GM15510 (cell line): Measurements from ENCODE around the gene CTNNA2.

Experiments
- POLR2A ChIP-seq: IDR thresholded peaks from 3 replicates; pipeline ENCODE4 v1.6.1; 2011; ENCODE audit warnings: borderline replicate concordance; ENCODE audit not compliant: insufficient read length; ENCODE audit errors: extremely low read depth

Gene CTNNA2

DNA sequence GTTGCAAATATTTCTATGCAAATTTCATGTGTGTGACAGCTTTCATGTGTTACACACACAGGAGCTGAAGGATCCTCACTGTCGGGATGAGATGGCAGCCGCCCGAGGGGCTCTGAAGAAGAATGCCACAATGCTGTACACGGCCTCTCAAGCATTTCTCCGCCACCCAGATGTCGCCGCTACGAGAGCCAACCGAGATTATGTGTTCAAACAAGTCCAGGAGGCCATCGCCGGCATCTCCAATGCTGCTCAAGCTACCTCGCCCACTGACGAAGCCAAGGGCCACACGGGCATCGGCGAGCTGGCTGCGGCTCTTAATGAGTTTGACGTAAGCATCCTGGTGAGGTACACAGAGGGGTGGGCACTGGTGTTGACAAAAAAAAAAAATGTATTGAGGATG is 361.2 kb downstream of the CTNNA2 start:
- no peak for TF ChIP-seq POLR2A

DNA sequence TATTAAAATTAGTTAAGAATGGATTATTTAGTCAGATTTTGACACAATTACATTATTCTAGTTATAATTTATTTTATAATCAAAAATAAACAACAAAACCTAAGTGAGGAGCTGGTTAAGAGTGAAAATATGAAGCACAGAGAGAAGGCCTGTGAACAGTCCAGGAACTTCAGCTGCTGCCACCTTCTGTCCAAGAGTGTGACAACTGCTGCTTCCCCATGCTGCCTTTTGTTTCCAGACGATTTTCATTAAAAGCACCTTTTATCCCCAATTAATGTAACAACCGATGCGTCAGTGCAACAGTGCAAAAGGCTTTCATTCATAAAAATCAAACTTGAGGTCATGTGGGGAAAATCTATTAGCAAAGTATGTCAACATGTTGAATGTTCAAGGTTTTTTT is 363.6 kb downstream of the CTNNA2 start:
- no peak for TF ChIP-seq POLR2A

DNA sequence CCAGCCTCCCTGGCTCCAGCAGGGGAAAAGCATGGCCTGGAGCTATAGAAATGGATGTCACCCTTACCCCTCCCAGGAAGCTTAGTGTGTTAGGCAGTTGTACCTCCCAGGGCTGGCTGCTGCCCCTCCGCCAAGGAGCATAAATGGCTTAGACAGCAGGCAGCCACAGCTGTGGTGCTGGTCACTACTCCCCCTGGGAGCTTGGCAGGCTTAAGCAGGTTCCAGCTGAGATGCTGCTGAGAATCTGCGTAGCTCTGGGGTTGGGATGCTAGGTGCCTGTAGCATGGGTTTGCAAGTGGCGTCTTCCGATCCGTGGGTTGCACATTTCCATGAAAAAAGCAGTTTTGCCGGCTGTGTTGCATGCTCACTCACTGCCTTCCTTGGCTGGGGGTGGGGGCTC is 369.7 kb downstream of the CTNNA2 start:
- TF ChIP-seq POLR2A: no peak

DNA sequence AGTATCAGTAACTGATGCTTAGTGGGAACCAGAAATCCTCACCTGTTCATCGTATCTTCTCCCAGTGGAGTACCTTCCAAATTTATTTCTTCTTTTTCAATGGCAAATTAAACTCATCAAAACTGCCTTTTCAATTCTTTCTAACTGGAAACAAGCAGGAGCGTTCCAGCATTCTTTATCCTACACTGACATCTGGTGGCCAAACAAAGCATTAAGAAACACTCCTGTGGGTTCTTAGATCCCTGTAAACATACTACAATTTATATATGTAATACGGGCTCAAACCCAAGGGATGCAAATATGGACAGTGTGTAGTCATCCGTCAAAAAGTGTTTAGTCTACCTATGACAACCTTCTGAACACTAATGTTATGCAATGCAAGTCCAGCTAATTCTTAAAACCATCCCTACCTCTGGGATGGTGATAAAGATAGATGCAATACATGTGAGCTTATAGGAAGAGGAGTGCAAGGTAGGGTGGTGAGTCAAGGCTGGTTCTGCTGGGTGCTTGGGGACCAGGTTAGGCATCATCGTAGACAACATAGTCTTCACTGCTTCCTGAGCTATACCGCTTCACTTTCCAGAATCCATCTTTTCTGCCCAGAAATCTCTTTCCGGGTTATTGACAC is 375.0 kb downstream of the CTNNA2 start:
- no peak for TF ChIP-seq POLR2A

DNA sequence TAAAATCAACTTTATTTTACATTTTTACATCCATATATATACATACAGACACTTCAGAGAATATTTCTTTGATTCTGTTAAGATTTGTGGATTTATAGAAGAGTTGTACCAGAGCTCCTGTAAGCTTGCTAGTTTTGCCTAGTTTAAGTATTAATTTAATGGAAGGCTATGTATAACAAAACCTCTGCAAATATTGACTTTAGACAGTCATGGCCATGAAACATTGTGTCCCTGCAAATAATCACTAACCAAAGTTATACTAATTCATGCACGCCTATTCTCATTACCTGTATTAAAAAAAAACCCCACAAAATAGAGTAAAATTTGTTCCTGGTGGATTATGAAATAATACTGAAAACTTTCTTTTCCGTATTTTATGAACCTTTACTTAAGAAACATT is 379.3 kb downstream of the CTNNA2 start:
- TF ChIP-seq POLR2A: no peak

DNA sequence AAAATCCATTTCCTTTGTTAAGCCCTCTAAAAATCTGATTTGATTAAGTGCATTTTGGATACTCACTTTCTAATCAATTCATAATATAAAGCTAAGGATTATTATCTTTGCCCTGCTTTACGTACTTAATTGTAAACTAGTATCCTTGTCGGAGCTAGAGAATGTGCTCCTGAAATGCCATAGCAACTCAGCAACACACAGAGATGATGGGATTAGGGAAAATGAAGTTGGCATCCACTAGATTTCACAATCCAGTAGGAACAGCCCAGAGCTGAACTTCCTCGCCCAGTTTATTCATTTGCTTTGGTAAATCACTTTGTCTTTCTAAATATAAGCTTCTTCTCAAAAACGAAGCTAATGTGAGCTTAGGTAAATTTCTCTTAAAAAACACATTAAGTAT is 386.3 kb downstream of the CTNNA2 start:
- TF ChIP-seq POLR2A: no peak

DNA sequence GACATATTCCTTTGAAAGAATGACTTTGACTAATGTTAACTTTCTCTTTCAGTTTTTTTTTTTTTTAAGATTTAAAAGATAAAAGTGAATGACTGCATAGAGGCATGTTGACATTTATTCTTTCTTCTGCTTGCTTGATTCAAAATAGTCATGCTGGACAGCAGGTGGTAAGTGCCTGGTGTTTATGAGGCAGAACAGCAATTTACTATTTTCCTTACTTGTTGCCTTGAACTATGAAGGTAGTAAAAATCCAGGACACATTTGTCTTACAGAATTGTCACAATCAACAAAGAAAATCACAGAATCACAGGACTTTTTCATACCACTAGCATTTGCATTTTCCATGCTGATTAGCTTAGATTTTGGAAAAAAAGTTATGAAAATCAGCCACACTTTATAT is 388.3 kb downstream of the CTNNA2 start:
- TF ChIP-seq POLR2A: no peak

DNA sequence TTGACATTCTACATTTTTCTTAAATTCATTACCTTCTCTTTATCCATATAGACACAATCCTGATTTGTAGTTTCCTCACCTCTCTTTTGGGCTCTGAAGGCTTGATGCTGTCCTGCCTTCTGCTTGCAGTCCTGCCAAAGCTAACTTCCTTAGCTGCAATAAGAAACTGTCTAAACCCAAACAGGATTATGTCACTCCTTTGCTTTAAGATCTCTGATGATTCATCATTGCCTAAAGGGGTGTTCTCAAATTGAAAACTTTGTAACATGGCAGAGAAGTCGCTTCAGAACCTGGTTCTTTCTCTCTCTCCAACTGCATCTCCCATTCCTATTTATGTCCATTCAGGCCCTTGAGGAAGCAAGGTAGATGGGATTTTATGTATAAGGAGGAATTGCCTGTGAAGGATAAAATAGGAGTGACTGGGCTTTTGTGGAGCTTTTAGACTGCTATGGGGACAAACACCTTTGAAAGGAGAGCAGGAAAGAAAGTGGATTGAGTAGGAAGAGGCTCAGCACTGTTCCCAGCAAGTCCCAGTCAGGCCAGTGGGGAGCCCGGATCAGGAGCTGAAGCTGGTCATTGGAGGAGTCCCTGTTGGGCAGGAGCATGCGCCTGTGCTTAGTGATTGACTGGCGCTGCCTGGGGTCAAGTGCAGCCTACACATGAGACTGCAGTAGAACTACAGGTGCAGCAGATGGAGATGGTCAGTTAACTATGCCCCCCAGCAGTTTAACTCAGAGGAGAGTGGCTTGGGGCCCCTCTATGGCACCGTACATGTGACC is 390.6 kb downstream of the CTNNA2 start:
- TF ChIP-seq POLR2A: no peak

DNA sequence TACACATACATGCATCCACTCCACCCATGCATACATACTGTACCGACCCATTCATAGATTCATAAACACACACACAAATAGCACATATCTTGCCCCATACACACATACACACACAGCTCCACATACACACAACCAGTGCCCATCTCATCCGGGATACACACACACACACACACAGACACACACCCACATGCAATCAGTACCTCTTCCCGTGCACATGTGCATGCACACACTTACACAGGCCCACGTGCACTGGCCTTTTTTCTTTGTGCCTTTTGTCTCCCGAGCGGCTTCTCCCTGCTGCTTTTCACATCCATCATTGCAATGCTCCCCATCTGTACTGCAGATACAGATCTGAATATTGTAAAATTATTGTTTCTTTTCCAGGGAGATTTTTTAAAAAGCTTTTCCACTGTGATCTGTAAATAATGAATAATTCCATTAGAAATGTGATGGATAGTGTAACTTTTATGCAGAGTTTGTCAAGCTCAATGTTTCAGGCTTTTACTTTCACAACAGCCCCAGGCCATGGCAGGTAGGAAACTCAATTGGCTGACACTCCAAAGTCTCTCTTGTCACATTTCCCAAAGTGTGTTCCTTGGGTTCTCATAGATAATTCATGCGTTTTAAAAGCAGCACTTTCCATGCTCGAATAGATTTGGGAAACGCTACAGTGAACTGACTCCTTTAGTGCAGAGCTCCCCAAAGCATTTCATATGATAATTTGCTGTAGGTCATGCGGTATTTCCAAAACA is 393.5 kb downstream of the CTNNA2 start:
- TF ChIP-seq POLR2A: no peak

DNA sequence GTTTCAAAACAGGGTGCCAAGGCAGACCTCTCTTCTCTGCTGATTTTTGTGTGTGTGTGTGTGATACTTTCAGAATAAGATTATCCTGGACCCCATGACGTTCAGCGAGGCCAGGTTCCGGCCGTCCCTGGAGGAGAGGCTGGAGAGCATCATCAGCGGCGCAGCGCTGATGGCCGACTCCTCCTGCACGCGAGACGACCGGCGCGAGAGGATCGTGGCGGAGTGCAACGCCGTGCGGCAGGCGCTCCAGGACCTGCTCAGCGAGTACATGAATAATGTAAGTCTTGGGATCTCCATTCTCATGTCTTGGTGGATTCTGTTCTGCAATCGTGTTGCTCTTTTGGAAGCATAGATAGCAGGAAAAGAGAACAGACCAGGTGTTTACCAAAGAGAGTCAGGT is 396.7 kb downstream of the CTNNA2 start:
- TF ChIP-seq POLR2A: no peak

DNA sequence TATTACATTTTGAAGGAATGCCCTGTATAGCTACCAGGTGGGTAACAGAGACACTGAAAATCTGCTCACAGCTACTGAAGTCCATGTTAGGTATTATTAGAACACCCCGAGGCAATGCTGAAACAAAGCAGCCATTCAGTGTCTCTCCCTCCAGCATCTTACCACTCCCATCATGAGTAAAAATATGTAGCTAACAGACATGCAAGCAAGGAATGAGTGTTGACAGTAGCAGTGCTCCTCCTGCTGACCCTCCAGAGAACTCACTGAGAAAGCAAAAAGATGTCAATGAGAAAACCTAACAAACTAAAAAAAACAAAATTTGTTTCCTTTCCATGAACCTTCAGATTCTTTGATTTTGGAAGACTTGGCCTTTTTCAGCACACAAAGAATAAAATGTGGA is 397.8 kb downstream of the CTNNA2 start:
- no peak for TF ChIP-seq POLR2A

DNA sequence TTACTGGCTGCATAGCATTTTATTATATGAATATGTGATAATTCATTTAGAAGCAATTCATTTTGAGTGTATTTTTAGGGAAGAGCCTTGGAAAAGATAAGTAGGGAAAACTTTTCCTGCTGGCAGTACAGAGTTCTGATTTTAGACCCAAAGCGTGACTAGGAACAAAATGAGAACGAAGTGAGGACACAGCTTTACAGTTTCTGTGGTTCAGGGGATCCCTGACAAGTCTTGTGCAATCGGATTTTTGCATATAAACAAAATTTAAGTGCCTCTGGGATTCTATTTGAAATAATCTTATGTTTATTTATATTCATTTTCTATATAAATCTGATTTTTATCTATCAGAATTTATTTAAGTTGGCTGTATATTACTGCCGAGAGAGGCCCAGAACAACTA is 402.6 kb downstream of the CTNNA2 start:
- no peak for TF ChIP-seq POLR2A

DNA sequence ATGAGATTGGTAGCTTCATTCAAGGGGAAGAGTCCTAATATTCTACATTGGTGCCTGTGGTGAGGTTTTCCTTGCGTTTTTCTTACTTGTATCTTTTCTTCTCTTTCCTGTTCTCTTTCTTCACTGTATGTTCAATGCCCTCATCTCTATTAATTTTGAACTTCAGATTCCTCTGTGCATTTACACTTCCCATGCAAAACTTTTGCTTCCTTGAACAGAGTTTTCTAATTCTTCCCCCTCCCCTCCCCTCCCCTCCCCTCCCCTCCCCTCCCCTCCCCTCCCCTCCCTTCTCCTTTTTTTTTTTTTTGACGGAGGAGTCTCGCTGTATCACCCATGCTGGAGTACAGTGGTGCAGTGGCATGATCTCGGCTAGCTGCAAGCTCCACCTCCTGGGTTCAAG is 403.4 kb downstream of the CTNNA2 start:
- no peak for TF ChIP-seq POLR2A

DNA sequence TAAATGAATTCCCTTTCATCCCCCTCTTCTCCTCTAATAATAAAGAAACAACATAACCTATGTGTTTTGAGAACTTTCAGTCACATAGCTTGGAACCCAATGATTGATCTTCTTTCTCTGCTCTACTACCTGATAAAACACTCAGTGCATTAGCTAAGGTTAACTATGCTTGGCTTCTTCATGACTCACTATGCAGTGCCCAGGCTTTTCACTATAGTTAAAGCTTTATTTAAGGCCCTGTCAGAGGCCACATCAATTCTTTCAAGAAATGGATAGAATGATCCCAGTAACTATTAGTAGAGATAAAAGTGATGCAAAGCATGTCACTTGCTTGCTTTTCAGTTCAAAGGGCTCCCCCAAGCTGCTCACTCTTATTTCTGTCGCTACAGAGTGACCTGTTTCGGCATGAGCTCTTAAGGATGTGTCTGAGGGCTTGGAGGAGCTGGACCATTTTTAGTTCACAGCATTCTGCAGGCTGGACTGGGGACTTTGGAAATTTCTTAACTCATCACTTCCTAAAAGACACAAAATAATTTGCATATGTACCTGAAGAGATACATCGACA is 407.7 kb downstream of the CTNNA2 start:
- no peak for TF ChIP-seq POLR2A

DNA sequence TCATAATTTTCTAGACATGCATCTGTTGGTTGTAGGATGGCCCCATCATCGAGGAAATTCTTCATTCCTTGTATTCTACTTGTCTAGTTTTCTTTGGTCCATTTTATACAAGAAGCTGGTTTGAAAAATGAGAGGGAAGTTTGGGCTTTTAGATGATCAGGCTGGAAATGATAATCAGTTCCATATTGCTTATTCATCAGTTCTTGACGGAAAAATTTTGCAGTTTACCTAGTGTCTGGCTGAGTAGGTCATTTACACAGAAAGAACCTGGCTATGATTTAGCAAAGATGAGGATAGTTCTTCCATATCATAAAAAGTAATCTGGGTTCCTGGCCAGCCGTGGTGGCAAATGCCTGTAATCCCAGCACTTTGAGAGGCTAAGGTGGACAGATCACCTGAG is 416.8 kb downstream of the CTNNA2 start:
- no peak for TF ChIP-seq POLR2A
